Stimulated activated CD8-positive, alpha-beta memory T cell treated with anti-CD3 and anti-CD28 coated beads, Interleukin-4, amount 100 ng/mL, for 48 hours (primary cell): ENCODE results near the gene NVL.

Source experiments
- DNase-seq: peaks from one replicate; pipeline ENCODE4 v3.0.0-alpha.2; 2020

NVL gene

GRCh38 chr1:224276771-224277487, 53.0 kb downstream of the NVL start:
- DNase-seq: no peak

DNA sequence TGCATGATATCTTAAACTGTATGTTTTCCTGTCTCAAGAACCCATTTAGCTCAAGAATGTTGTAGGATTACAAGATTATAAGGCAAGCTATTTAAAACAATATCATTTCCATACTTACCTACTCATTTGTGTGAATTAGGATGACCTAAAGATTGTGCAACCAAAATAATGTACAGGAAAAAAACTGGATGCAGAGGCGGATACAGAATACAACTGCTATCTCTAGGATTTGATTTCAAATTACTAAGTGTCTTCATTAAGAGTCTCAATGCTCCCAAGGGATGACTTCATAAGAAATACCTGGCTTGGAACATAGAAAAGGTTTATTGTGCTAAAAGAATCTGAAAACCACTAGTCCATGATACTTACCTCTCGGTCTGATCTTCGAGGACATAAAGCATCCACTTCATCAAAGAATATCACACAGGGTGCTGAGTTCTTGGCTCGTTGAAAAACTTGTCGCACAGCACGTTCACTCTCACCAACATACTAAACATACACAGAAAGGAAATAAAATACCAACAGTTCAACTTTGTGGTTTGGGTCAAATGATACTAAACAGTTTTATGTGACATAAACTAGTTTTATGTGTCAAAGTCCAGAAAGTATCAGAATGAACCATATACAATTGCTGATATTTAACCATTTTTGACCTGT, 54.9 kb downstream of the NVL start:
- DNase-seq: no peak

DNA sequence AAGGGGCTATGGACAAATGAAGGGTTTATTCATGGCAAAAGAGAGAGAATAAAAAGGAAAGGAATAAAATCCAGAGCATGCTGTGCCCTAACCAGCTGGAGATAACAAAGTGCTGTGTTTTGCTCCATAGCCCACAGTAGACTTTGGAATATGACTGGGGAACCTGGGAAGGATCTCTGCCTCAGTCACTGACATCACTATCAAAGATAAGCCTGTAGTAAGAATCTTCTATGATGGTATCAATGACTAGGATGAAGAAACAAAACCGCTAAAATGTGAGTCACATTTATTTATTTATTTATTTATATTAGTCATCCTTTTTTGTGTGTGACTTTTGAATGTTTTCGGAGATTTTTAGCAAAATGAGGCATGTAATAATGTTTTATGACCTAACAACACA, 56.3 kb downstream of the NVL start:
- no peak for DNase-seq

- no peak for DNase-seq
Measured at GRCh38 chr1:224271106-224271505, 58.9 kb downstream of the NVL start.

GRCh38 chr1:224267925-224268324, 62.0 kb downstream of the NVL start:
- DNase-seq: no peak

GRCh38 chr1:224266915-224267856, 62.8 kb downstream of the NVL start:
- no peak for DNase-seq

DNA sequence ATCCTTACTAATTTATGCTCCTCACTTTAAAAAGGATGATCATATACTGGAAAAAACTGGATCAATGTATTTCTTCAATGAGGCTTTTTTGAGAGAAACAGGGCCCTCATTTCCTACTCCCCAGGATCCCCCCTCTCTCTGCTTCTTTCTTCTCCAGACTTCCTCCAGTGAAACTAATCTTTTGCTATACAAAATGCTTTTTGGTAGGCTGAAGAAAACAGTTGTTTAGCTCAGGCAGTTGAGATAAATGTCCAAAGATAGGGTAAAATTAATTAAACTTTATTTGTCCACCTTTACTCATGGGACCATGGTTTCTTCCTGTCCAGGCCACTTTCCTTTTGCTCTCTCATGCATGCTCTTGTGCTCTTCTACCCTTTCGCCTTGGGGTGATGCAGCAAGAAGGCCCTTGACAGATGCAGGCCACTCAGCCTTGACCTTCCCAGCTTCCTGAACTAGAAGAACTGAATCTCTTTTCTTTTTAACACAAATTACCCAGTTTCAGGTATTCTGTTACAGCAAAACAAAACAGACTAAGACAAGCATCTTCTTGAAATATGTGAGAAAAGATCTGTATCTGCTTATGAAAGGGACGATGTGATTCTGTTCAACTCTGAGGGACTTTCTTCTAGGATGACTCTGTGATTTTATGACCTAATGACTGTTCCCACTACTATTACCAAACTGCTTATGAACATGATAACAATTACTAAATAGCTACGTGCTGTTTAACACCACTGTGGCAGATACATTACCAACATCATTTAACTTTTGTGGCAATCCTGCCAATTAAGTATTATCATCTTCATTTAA, 63.7 kb downstream of the NVL start:
- DNase-seq: no peak

DNA sequence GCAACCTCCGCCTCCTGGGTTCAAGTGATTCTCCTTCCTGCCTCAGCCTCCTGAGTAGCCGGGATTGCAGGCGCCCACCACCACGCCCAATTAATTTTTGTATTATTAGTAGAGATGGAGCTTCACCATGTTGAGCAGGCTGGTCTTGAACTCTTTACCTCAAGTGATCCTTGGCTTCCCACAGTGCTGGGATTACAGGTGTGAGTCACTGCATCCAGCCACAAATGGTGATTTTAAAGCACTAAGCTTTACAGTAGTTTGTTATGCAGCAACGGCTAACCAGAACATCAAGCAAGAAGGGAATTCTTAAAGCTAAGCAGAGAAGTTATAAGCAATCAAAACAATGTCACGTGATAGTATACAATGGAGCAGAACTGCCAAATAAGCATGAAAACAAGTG, 65.7 kb downstream of the NVL start:
- no peak for DNase-seq

DNA sequence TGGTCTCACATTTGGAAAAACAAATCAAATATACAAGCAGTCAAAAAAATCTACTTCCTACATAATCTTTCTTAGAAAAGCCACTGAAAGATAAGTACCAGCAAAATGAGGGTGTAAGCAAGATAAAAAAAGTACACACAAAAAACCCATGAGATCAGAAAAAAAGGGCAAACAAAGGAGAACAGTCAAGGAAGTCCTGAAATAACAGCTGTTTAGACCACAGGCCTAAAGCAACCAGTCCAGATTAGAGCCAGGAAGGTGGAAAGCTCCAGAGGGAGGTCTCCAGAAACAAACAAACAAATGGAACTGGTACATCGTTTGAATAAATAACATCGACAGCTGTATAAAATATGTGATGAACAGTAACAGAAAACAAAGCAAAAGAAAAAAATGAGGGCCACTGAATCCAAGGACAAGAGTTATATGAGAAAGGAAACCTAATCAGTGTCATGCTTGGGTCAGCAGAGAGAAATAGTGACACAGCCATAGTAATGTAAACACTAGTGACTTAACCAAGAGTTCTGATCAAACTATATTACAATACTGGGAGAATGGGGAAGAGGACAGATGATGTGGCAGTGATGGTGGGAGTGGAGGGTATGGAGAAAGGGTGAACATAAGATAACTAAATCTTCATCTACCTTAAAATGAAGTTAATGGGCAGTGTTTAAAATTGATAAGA, 67.5 kb downstream of the NVL start:
- no peak for DNase-seq

DNA sequence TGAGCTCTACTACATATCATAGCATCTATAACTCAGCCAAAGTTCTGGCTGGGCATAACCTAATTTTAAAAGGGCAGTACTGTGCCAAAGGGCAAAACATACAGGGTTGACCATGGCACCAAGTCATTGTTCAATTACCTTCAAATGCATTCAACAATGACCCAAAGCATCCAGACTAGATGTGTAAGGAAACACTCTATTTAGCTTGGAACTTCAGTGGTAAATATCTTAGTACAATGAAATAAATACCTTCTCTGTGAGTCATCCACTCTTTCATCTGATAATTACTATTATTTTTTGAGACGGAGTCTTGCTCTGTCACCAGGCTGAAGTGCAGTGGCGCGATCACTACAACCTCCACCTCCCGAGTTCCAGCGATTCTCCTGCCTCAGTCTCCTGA, 70.0 kb downstream of the NVL start:
- DNase-seq: no peak

GRCh38 chr1:224258351-224258750, 71.6 kb downstream of the NVL start:
- no peak for DNase-seq

GRCh38 chr1:224256640-224257039, 73.3 kb downstream of the NVL start:
- DNase-seq: no peak

DNA sequence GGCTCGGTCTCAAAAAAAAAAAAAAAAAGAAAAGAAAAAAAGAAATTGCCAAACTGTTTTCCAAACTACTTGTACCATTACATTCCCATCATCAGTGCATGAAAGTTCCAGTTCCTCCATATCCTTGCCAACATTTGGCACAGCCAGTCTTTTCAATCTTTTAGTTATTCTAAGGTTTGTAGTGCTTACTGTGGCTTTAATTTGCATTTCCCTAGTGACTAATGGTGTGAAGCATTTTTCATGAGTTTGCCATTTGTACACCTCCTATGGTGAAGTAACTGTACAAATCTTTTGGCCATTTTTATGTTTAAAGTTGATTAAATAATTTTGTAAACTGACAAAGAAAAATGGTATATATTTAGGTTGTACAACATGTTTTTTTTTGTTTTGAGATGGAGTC, 76.3 kb downstream of the NVL start:
- DNase-seq: no peak

DNA sequence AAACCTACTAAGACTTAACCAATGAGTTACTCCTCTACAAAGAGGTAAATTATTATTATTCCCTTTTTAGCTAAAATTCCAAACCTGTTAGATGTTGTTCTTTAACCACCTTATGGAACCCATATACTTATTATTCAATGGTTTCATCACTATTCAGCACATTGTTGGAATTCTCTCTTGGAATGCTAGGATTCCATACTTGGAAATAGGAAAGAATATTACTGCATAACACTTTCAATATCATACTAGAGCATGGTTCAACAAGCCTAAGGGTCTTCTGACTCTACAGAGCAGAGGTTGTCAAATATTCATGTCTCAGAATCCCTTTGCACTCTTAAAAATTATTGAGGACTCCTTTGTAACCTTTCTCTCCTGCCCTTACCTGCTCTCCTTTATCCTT, 77.5 kb downstream of the NVL start:
- DNase-seq: no peak

DNA sequence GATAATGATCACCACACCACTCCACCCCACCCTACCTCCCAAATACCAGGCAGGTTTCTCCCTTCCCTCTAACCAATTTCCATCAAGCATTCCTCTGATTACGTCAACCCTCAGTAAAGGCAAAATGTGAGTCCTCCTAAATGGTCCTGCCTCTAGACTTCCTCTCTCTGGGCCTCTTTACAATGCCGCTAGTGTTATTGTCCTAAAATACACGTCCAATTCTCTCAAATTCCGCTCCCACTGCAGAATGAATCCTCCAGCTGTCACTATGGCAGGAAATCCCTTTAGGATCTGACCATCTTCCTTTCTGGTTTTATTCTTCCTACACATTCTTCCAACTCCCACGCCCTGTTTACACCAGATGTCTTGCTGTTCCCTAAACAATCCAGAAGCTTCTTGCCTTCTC, 78.2 kb downstream of the NVL start:
- no peak for DNase-seq

- DNase-seq: no peak
Measured at GRCh38 chr1:224245188-224245587, 84.8 kb downstream of the NVL start.

DNA sequence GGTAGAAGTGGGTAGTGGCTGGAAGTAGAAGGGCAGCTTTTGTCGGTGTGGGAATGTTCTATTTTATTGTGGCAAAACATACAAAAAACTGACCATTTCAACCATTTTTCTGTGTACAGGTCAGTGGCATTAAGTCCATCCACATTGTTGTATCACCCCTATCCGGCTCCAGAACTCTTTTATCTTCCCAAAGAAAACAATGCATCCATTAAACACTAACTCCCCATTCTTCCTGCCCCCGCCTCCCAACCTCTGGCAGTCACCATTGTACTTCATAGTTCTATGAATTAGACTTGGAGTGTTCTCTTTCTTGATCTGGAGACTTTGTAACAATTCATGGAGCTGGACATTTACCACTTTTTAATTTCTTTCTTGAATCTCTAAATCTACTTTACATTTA, 91.2 kb downstream of the NVL start:
- no peak for DNase-seq

DNA sequence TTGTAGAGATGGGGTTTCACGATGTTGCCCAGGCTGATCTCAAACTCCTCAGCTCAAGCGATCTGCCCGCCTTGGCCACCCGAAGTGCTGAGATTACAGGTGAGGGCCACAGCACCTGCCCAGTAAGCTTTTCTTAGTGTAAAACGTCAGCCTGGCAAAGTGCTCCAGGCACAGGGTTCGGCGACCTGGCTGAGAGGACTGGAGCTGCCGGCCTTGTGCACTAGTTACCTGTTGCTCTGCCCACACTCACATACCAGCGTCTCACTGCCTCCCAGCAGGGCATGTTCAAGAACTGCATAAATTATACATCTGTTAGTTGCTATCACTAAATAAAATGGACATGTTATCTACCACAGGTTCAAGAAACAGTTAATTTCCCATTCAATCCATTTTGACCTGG, 91.8 kb downstream of the NVL start:
- no peak for DNase-seq

DNA sequence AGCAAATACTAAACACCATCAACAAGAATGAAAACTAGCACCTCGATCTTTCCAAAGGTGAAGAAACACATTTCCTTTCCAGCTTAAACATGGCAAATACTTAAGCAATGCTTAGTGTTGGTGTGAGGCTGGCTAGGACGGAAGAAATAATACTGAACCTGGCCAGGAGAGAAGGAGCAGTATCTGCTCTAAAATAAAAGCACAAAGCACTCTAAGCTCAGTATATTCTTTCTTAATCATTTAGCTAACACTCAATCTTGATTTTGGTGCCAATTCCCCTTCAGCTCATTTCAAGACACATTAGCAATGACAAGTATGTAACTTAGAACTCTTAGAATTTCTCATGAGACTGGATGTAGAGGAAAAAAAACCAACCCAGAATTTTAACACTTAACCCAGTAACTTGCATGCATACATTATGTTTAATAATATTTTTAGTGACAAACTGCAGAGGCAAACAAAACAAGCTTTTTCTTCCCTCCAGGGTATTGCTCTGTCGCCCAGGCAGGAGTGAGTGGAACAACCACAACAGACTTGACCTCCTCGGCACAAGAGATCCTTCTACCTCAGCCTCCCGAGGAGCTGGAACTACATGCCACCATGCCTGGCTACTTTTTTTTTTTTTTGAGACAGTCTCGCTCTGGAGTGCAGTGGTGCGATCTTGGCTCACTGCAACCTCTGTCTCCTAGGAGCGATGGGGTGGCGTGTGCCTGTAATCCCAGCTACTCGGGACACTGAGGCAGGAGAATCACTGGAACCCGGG, 92.7 kb downstream of the NVL start:
- DNase-seq: no peak

DNA sequence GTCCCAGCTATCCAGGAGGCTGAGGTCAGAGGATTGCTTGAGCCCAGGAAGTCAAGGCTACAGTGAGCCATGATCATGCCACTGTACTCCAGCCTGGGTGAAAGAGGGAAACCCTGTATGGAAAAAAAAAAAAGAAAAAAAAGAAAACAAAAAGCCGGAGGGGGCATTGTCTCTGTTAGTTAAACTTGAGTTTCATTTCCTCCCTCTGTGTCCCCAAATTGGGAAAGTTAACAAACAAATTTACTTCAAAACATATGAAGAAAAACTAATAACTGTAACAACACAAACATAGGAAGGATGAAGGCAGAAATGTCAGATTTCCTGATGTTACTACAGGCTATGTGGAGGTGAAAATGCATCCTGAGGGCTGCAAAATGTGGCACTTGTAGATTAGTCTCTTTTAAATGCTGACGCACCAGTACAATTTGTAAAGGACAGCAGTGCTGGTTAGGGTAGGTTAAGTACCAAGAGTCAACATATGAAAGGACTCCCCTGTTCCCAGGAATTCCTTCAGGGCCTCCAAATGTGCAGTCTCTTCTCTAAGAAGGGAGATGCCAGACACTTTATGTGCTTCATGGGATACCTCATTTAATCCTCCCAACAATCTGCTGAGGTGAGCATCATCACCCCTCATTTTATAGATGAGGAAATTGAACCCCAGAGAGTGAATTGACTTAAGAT, 94.0 kb downstream of the NVL start:
- DNase-seq: no peak

- DNase-seq: no peak
Measured at GRCh38 chr1:224234017-224234416, 96.0 kb downstream of the NVL start.
